Sigmoid colon (tissue), 7 donors: ENCODE results near the gene CRYGN. TPM values are rescaled to one million over a fixed set of nuclear protein-coding genes. Genes with fewer than 3 reads are reported as not detected.

Experiments
- DNase-seq: peaks from one replicate; pipeline ENCODE4 v3.0.0-alpha.2; 2019
- H3K27ac ChIP-seq, 4 donors: fragments of 200-600 bp; sonication (generic); one replicate each; pipeline ENCODE4 v1.5.1; 2016 to 2019; ENCODE audit warnings: mild to moderate bottlenecking in 1 of 4
- H3K27me3 ChIP-seq, 3 donors: fragments of 200-600 bp; sonication (generic); one replicate each; pipeline ENCODE4 v1.5.1; 2019; ENCODE audit warnings: mild to moderate bottlenecking in 1 of 3
- H3K36me3 ChIP-seq, 4 donors: fragments of 200-600 bp; sonication (generic); one replicate each; pipeline ENCODE4 v1.5.1; 2016 to 2019
- H3K4me1 ChIP-seq, 4 donors: fragments of 200-600 bp; sonication (generic); one replicate each; pipeline ENCODE4 v1.5.1; 2017 to 2019
- H3K4me3 ChIP-seq, 4 donors: fragments of 200-600 bp; sonication (generic); one replicate each; pipeline ENCODE4 v1.5.1; 2017 to 2019; ENCODE audit warnings: mild to moderate bottlenecking in 2 of 4, moderate library complexity in 1 of 4
- H3K9me3 ChIP-seq, 4 donors: fragments of 200-600 bp in 3 of 4; sonication (generic) in 3 of 4; one replicate each; pipeline versions ENCODE4 v1.5.1 to v1.6.1; 2013 to 2019
- CTCF ChIP-seq, 4 experiments: fragments of 450-650 bp in 3 of 4; fragments of 200-600 bp in 1 of 4; IDR thresholded peaks; one replicate each; pipeline ENCODE4 v1.5.1; 2016 to 2019; ENCODE audit warnings: antibody characterized with exemption in 4 of 4, mild to moderate bottlenecking in 3 of 4, moderate library complexity in 2 of 4
- EP300 ChIP-seq, 4 donors: sonication (generic); formaldehyde crosslinking; IDR thresholded peaks; one replicate each; pipeline ENCODE4 v1.6.1; 2017; ENCODE audit warnings: antibody characterized with exemption in 4 of 4
- POLR2A ChIP-seq, 2 donors: fragments of 450-650 bp; IDR thresholded peaks; one replicate each; pipeline ENCODE4 v1.6.1; 2016; ENCODE audit warnings: antibody characterized with exemption in 2 of 2, mild to moderate bottlenecking in 2 of 2, moderate library complexity in 2 of 2
- POLR2AphosphoS5 ChIP-seq, 4 donors: sonication (generic); formaldehyde crosslinking; IDR thresholded peaks; one replicate each; pipeline ENCODE4 v1.6.1; 2017; ENCODE audit warnings: antibody characterized with exemption in 4 of 4
- WGBS, 2 donors: extraction: QIAGEN DNeasy Blood & Tissue Kit; methylation state at CpG; one replicate each; pipeline ENCODE4 v1.1.7; 2013; 5-methylcytosine and 5-hydroxymethylcytosine counted together
- intact Hi-C: fragments of 100-400 bp; cut with DNase I; formaldehyde crosslinking; loops from one replicate; pipeline ENCODE4 v1.15.1; 2023
- polyA plus RNA-seq, 3 donors: library from polyadenylated mRNA; stranded (reverse); fragments of 200-250 nt; gene quantifications; one replicate each; pipeline ENCODE4 v1.2.3, GENCODE V29; 2013
- total RNA-seq, 4 donors: library from RNA; depleted of rRNA; stranded (reverse); fragments of >200 nt; gene quantifications; one replicate each; pipeline ENCODE4 v1.1.0, GENCODE V29; 2016
- donor health status: healthy with polysubstance abuse.
- donor health status: Bipolar disorder and iron deficiency.
- donor health status: healthy.

The CRYGN gene
- total and polyA plus RNA-seq, 7 donors: 0.17 to 1.8 (median 0.99) TPM; not detected in 3

DNA sequence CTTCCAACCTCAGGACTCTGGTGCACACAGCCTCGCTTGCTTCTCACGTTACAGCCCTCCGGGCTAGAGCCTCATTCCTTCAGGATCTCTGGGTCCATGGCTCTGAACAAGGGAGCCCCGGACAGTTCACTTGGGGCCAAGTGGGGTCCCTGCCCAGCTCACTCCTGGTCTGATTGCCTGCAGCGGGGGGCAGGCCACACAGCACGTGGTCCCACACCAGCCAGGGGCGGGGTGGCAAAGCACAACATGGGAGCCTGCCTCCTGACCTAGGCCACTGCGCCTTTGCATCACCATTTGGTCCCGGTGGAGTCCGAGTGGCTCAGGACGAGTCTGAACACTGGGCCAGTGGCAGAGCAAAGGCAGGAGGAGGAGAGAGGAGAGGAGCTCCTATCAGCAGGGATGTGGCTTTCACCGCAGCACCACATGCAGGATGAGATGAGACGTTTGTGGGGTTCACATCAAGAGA is 13.4 kb upstream of the CRYGN start:
- Histone ChIP-seq H3K27ac (no peak overlapping the region), H3K27me3 (no peaks in the 10 kb centered on the region), H3K4me1 (peaks cover 0 to 1% (median under 1%) of the 10 kb centered on the region in 4 donors), H3K4me3 (no peak overlapping the region), H3K9me3 (no peaks in the 10 kb centered on the region), H3K36me3 (no peaks in the 10 kb centered on the region)
- DNase-seq: peak; percentile 59
- WGBS, 2 donors: 86 to 87% methylated on average over 13 of the region's 13 CpGs
- TF ChIP-seq POLR2A (IDR thresholded peaks at IDR 0.05): no peak
- no peak for TF ChIP-seq POLR2AphosphoS5 (IDR thresholded peaks at IDR 0.05)
- no peak for TF ChIP-seq CTCF (IDR thresholded peaks at IDR 0.05)
- no peak for TF ChIP-seq EP300 (IDR thresholded peaks at IDR 0.05)
- intact Hi-C loops: no loop called here

GRCh38 chr7:151452680-151453325 is 12.9 kb upstream of the CRYGN start:
- WGBS, 2 donors: 84 to 90% methylated on average over 15 of the region's 15 CpGs
- no peak for TF ChIP-seq POLR2A (IDR thresholded peaks at IDR 0.05)
- TF ChIP-seq EP300 (IDR thresholded peaks at IDR 0.05): no peak
- no peak for TF ChIP-seq POLR2AphosphoS5 (IDR thresholded peaks at IDR 0.05)
- H3K4me3 ChIP-seq: no peak overlapping the region
- H3K9me3 ChIP-seq: no peaks in the 10 kb centered on the region
- no peak overlapping the region for H3K27ac ChIP-seq
- intact Hi-C loops: no loop called here
- H3K36me3 ChIP-seq: no peaks in the 10 kb centered on the region
- no peaks in the 10 kb centered on the region for H3K27me3 ChIP-seq
- peaks cover 0 to 7% (median 3%) of the 10 kb centered on the region in 4 donors for H3K4me1 ChIP-seq
- DNase-seq: peak; percentile 56

DNA sequence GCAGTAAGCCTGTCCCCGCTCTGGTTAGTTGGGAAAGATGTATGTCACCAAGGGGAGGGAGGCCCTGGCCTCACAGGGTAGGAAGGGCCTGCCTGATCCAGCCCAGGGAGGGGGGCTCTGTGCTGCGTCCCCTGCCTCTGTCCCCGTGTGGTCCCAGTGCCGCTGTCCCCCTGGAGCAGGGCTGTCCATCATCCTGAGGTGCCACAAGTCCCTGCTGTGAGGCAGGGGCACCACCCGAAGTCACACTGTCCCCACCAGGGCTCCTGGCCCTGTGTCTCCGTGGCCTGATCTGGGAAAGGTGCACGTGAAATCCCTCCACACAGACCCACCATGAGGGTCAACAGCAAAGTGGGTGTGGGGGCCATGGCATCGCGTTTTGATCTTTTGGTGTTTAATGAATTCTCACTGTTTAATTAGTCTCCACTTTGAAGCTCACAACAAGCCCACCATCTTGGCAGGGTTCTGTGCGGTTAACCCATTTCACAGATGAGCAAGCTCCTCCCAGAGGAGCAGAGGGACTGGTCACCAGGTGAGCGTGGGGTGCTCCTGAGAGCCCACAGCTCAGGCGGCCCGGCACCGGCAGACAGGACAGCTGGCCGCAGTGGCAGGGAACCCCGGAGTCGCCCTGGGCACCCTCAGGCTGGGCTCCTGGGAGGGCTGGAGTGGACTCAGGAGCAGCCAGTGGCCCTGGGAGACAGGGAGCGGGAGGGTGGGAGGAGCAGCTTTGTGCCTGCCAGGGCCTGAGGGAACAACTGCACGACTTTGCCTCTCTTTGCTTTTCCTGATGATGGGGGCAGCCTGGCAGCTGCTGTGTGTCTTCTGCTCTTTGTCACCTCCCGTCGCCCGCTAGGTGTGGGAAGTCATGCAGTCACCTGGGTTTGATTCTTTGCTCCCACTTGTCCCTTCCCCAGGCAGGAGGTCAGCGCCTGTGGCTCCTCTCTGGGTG is 12.0 kb upstream of the CRYGN start:
- WGBS, 2 donors: 84 to 88% methylated on average over 23 of the region's 23 CpGs
- no peak overlapping the region for H3K27ac ChIP-seq
- H3K4me3 ChIP-seq: no peak overlapping the region
- no peaks in the 10 kb centered on the region for H3K9me3 ChIP-seq
- H3K4me1 ChIP-seq: peaks cover 0 to 8% (median 4%) of the 10 kb centered on the region in 4 donors
- TF ChIP-seq POLR2A (IDR thresholded peaks at IDR 0.05) (no peak), POLR2AphosphoS5 (IDR thresholded peaks at IDR 0.05) (no peak), EP300 (IDR thresholded peaks at IDR 0.05) (no peak), CTCF (IDR thresholded peaks at IDR 0.05) (no peak)
- no peaks in the 10 kb centered on the region for H3K36me3 ChIP-seq
- intact Hi-C loops: no loop called here
- H3K27me3 ChIP-seq: no peaks in the 10 kb centered on the region
- DNase-seq: peak; percentile 61

DNA sequence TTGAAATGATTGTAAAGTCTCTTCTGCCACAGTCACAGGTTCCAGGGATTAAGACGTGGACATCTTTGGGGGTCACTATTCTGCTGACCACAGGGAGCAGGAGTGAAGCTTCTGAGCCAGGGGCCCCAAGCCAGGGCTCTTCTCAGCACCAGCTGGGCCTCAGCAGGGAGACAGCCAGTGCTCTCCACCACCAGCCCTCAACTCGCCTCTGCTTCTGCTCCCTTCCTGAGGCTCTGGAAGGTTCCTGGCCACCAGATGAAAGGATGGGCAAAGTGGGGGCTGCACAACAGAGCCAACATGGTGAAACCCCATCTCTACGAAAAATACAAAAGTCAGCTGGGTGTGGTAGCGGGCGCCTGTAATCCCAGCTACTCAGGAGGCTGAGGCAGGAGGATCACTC is 11.2 kb upstream of the CRYGN start:
- intact Hi-C loops: no loop called here
- WGBS, 2 donors: 83 to 88% methylated on average over 5 of the region's 5 CpGs
- peak; percentile 43 for DNase-seq

DNA sequence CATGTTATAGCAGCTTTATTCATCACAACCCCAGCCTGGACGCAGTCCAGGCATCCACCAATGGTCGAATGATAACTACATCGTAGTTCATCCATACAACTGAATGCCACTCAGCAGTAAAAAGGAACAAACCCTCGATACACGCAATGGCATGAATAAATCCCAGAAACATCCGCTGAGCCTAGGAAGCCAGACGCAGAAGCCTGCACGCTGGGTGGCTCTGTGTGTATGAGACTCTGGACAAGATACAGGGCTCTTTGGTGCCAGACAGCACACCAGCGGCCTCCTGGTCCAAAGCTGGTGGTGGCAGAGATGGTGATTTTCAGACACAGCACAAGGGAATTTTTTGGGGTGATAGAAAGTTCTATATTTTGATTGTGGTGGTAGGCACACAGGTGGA is 10.0 kb upstream of the CRYGN start:
- TF ChIP-seq POLR2A (IDR thresholded peaks at IDR 0.05) (no peak), CTCF (IDR thresholded peaks at IDR 0.05) (no peak), POLR2AphosphoS5 (IDR thresholded peaks at IDR 0.05) (no peak), EP300 (IDR thresholded peaks at IDR 0.05) (no peak)
- no peaks in the 10 kb centered on the region for H3K36me3 ChIP-seq
- no peaks in the 10 kb centered on the region for H3K9me3 ChIP-seq
- intact Hi-C loops: loop anchor here (5.0 kb wide), 2 partner anchors 38 to 203 kb away; partner anchors contain the start of genes SMARCD3 and WDR86
- no peaks in the 10 kb centered on the region for H3K27me3 ChIP-seq
- 86 to 88% methylated on average over 9 of the region's 9 CpGs for WGBS, 2 donors
- peaks cover 0 to 8% (median 4%) of the 10 kb centered on the region in 4 donors for H3K4me1 ChIP-seq
- peak; percentile 60 for DNase-seq
- H3K27ac ChIP-seq: peak overlapping the region in 2 of 4 donors; percentile 3 to 42
- H3K4me3 ChIP-seq: no peak overlapping the region

More for the DNA sequence above, 11.2 kb upstream of the CRYGN start:
- peaks cover 0 to 8% (median 4%) of the 10 kb centered on the region in 4 donors for H3K4me1 ChIP-seq
- no peaks in the 10 kb centered on the region for H3K27me3 ChIP-seq
- H3K4me3 ChIP-seq: no peak overlapping the region
- no peak overlapping the region for H3K27ac ChIP-seq
- no peaks in the 10 kb centered on the region for H3K36me3 ChIP-seq
- TF ChIP-seq POLR2AphosphoS5 (IDR thresholded peaks at IDR 0.05) (no peak), POLR2A (IDR thresholded peaks at IDR 0.05) (no peak)
- H3K9me3 ChIP-seq: no peaks in the 10 kb centered on the region
